ENCODE data around the gene GAPDH.

DNA sequence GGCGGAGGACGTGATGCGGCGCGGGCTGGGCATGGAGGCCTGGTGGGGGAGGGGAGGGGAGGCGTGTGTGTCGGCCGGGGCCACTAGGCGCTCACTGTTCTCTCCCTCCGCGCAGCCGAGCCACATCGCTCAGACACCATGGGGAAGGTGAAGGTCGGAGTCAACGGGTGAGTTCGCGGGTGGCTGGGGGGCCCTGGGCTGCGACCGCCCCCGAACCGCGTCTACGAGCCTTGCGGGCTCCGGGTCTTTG lies 303 bp downstream of the GAPDH start:
- TF ChIP-seq CTCF (IDR thresholded peaks at IDR 0.05; ENCODE audit: insufficient read depth, low read depth, low read length) (no peak), EZH2 (IDR thresholded peaks at IDR 0.05; ENCODE audit: insufficient read depth, low read length) (no peak)

Measured in astrocyte (in vitro differentiated cells and primary cell).